Measurements from ENCODE around the gene SEMA3D.

- no peak for TF ChIP-seq MAFK (IDR thresholded peaks at IDR 0.05; ENCODE audit: low read depth, low read length)
- TF ChIP-seq CTCF (conservative IDR thresholded peaks at IDR 0.05; ENCODE audit: low read depth, low read length): no peak
- TF ChIP-seq POLR2A (IDR thresholded peaks at IDR 0.05; ENCODE audit: low read depth, low read length): no peak
- TF ChIP-seq RFX5 (IDR thresholded peaks at IDR 0.05; ENCODE audit: low read depth, low read length): no peak
- no peak for TF ChIP-seq USF2 (IDR thresholded peaks at IDR 0.05; ENCODE audit: low read depth, low read length)
- no peak for TF ChIP-seq RAD21 (IDR thresholded peaks at IDR 0.05; ENCODE audit: low read length)
- no peak for TF ChIP-seq MAZ (IDR thresholded peaks at IDR 0.05; ENCODE audit: borderline replicate concordance, low read depth, low read length)
Measured at GRCh38 chr7:85103357-85103756, 83.5 kb downstream of the SEMA3D start.
